Neural cell (in vitro differentiated cells): ENCODE results near the gene CHPF. TPM values are rescaled to one million over a fixed set of nuclear protein-coding genes. Genes with fewer than 3 reads are reported as not detected.

ENCODE experiments used
- H2AFZ ChIP-seq: fragments of 200-600, 300-800 bp; sonication (generic), shearing (Covaris generic); 2 replicates; pipeline ENCODE4 v1.6.0; 2014; ENCODE audit warnings: low read depth, mild to moderate bottlenecking, antibody characterized with exemption, low read length, moderate library complexity
- H3F3A ChIP-seq: fragments of 200-600 bp; shearing (Covaris generic); 2 replicates; pipeline ENCODE4 v1.6.1; 2016; ENCODE audit warnings: mild to moderate bottlenecking, moderate library complexity, mixed read lengths, antibody characterized with exemption, low read length; ENCODE audit not compliant: insufficient read depth, poor library complexity, severe bottlenecking
- H3K27ac ChIP-seq: fragments of 200-600, 300-800 bp; sonication (generic), shearing (Covaris generic); 2 replicates; pipeline ENCODE4 v1.5.1; 2014; ENCODE audit warnings: mild to moderate bottlenecking, low read length, moderate library complexity
- H3K27me3 ChIP-seq: fragments of 300-800, 200-600 bp; sonication (generic), shearing (Covaris generic); 2 replicates; pipeline ENCODE4 v1.6.0; 2014; ENCODE audit warnings: mild to moderate bottlenecking, low read depth, low read length, moderate library complexity; ENCODE audit not compliant: insufficient read depth
- H3K36me3 ChIP-seq: fragments of 300-800, 200-600 bp; sonication (generic), shearing (Covaris generic); 2 replicates; pipeline ENCODE4 v1.5.1; 2014; ENCODE audit warnings: mild to moderate bottlenecking, antibody characterized with exemption, low read length, moderate library complexity; ENCODE audit not compliant: insufficient read depth
- H3K4me2 ChIP-seq: fragments of 300-800, 200-600 bp; sonication (generic), shearing (Covaris generic); 2 replicates; pipeline ENCODE4 v1.6.0; 2014; ENCODE audit warnings: mild to moderate bottlenecking, low read length
- H3K4me3 ChIP-seq: fragments of 300-800, 200-600 bp; sonication (generic), shearing (Covaris generic); 2 replicates; pipeline ENCODE4 v1.5.1; 2014; ENCODE audit warnings: mild to moderate bottlenecking, low read length, moderate library complexity
- H3K79me2 ChIP-seq: fragments of 200-600 bp; shearing (Covaris generic); replicated peaks from 2 replicates; pipeline ENCODE4 v1.6.0; 2014; ENCODE audit warnings: mild to moderate bottlenecking, low read length, moderate library complexity; ENCODE audit not compliant: insufficient read depth
- H3K9ac ChIP-seq: fragments of 300-800, 200-600 bp; sonication (generic), shearing (Covaris generic); 2 replicates; pipeline ENCODE4 v1.6.1; 2016; ENCODE audit warnings: mild to moderate bottlenecking, low read length, mixed read lengths
- H3K9me2 ChIP-seq: fragments of 200-600 bp; shearing (Covaris generic); 2 replicates; pipeline ENCODE4 v1.6.1; 2016; ENCODE audit warnings: mild to moderate bottlenecking, low read length, mixed read lengths; ENCODE audit not compliant: insufficient read depth
- H3K9me3 ChIP-seq: fragments of 200-600, 300-800 bp; sonication (generic), shearing (Covaris generic); 2 replicates; pipeline ENCODE4 v1.6.1; 2016; ENCODE audit warnings: mild to moderate bottlenecking, mixed run types, low read length, moderate library complexity, mixed read lengths
- H4K20me1 ChIP-seq: fragments of 200-600 bp; shearing (Covaris generic); 2 replicates; pipeline ENCODE4 v1.6.1; 2016; ENCODE audit warnings: mild to moderate bottlenecking, mixed run types; ENCODE audit not compliant: insufficient read depth
- EP300 ChIP-seq: fragments of 450-650 bp; conservative IDR thresholded peaks from 2 replicates; pipeline ENCODE4 v1.6.1; 2014; ENCODE audit warnings: antibody characterized with exemption, mild to moderate bottlenecking, moderate library complexity; ENCODE audit not compliant: poor library complexity, severe bottlenecking
- EZH2 ChIP-seq: fragments of 200-600, 300-800 bp; shearing (Covaris generic), sonication (generic); IDR thresholded peaks from 2 replicates; pipeline ENCODE4 v1.6.1; 2014; ENCODE audit warnings: antibody characterized with exemption, low read length, borderline replicate concordance, mild to moderate bottlenecking; ENCODE audit not compliant: insufficient read depth, poor library complexity, severe bottlenecking
- MXI1 ChIP-seq: fragments of 450-650 bp; conservative IDR thresholded peaks from 2 replicates; pipeline ENCODE4 v1.6.1; 2014; ENCODE audit warnings: antibody characterized with exemption, mild to moderate bottlenecking; ENCODE audit not compliant: poor library complexity, severe bottlenecking
- POLR2AphosphoS5 ChIP-seq: IDR thresholded peaks from 2 replicates; pipeline ENCODE4 v1.6.1; 2012
- RAD21 ChIP-seq: fragments of 450-650 bp; conservative IDR thresholded peaks from 2 replicates; pipeline ENCODE4 v1.6.1; 2014; ENCODE audit warnings: antibody characterized with exemption, mild to moderate bottlenecking, moderate library complexity
- SMC3 ChIP-seq: fragments of 450-650 bp; conservative IDR thresholded peaks from 2 replicates; pipeline ENCODE4 v1.6.1; 2014; ENCODE audit warnings: antibody characterized with exemption, mild to moderate bottlenecking, moderate library complexity; ENCODE audit not compliant: poor library complexity
- TAF1 ChIP-seq: IDR thresholded peaks from 2 replicates; pipeline ENCODE4 v1.6.1; 2012; ENCODE audit warnings: low read depth
- polyA plus RNA-seq: library from polyadenylated mRNA; depleted of rRNA; stranded (reverse); fragments of >200 nt; gene quantifications from 2 replicates; pipeline ENCODE4 v1.2.3, GENCODE V29; 2014
- TF ChIP-seq, protein P1 (sequence below): IDR thresholded peaks from 2 replicates; pipeline ENCODE4 v1.6.1; 2012; ENCODE audit warnings: borderline replicate concordance
- TF ChIP-seq, protein P2 (sequence below): fragments of 450-650 bp; IDR thresholded peaks from 2 replicates; pipeline ENCODE4 v1.5.1; 2014; ENCODE audit warnings: antibody characterized with exemption, mild to moderate bottlenecking, moderate library complexity; ENCODE audit not compliant: poor library complexity, severe bottlenecking

Gene CHPF
- polyA plus RNA-seq, 1 donor from 2014 or later = 28.6 TPM

DNA sequence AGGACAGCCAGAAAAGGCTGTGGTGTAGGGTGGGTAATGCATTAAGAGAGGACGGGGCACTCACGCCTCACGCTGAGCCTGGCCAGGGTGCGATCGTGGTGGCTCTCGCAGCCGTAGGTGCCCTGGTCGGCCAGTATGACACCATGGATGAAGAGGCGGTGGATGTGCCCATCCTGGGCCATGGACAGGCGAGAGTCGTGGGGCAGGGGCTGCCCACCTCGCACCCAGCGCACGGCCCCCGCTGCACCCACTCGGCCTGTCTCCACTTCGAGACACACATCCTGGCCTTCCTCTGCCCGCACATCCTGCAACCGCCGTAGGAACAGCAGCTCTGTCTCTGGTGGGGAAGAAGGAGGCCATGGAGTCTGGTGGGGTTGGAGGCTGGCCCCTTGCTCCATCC is 12.3 kb upstream of the CHPF start:
- Histone ChIP-seq H3K9me2 (no peaks in the 10 kb centered on the region), H3K27ac (no peak overlapping the region), H3K79me2 (no peaks in the 10 kb centered on the region), H4K20me1 (no peaks in the 10 kb centered on the region), H3K36me3 (no peaks in the 10 kb centered on the region), H3K4me2 (no peak overlapping the region), H3K9ac (no peak overlapping the region), H3K4me3 (no peak overlapping the region), H2AFZ (no peak overlapping the region), H3K27me3 (peaks cover 3% of the 10 kb centered on the region), H3K9me3 (no peaks in the 10 kb centered on the region), H3F3A (no peaks in the 10 kb centered on the region)
- no peak for TF ChIP-seq MXI1
- TF ChIP-seq SMC3 = no peak
- TF ChIP-seq POLR2AphosphoS5 = no peak
- no peak for TF ChIP-seq TAF1
- TF ChIP-seq RAD21 = no peak
- TF ChIP-seq, protein P1, sequence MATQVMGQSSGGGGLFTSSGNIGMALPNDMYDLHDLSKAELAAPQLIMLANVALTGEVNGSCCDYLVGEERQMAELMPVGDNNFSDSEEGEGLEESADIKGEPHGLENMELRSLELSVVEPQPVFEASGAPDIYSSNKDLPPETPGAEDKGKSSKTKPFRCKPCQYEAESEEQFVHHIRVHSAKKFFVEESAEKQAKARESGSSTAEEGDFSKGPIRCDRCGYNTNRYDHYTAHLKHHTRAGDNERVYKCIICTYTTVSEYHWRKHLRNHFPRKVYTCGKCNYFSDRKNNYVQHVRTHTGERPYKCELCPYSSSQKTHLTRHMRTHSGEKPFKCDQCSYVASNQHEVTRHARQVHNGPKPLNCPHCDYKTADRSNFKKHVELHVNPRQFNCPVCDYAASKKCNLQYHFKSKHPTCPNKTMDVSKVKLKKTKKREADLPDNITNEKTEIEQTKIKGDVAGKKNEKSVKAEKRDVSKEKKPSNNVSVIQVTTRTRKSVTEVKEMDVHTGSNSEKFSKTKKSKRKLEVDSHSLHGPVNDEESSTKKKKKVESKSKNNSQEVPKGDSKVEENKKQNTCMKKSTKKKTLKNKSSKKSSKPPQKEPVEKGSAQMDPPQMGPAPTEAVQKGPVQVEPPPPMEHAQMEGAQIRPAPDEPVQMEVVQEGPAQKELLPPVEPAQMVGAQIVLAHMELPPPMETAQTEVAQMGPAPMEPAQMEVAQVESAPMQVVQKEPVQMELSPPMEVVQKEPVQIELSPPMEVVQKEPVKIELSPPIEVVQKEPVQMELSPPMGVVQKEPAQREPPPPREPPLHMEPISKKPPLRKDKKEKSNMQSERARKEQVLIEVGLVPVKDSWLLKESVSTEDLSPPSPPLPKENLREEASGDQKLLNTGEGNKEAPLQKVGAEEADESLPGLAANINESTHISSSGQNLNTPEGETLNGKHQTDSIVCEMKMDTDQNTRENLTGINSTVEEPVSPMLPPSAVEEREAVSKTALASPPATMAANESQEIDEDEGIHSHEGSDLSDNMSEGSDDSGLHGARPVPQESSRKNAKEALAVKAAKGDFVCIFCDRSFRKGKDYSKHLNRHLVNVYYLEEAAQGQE = no peak
- TF ChIP-seq EZH2 = no peak
- TF ChIP-seq EP300 = no peak

DNA sequence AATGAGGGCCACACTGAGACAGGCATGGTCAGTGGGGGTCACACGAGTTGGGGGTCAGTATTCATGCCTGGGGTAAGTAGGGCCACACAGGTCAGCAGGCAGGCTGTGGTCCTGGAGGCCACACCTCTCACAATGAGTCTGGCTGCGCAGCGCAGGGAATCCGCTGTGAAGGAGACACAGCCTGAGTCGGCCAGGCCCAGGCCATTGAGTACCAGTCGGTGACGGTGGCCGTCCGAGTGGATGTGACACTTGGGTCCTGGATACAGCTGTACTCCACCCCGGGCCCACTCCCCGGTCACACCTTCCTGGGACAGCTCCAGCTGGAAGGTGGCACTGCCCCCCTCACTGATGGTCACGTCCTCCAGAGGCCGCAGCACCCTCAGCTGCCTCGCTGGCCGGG is 10.7 kb upstream of the CHPF start:
- Histone ChIP-seq H4K20me1 (no peaks in the 10 kb centered on the region), H3K27ac (no peak overlapping the region), H3K4me3 (no peak overlapping the region), H3K9ac (no peak overlapping the region), H3K9me2 (no peaks in the 10 kb centered on the region), H3K9me3 (no peaks in the 10 kb centered on the region), H2AFZ (no peak overlapping the region), H3F3A (no peaks in the 10 kb centered on the region), H3K79me2 (no peaks in the 10 kb centered on the region), H3K27me3 (peaks cover 3% of the 10 kb centered on the region), H3K4me2 (no peak overlapping the region), H3K36me3 (no peaks in the 10 kb centered on the region)
- TF ChIP-seq POLR2AphosphoS5 (no peak), TAF1 (no peak), EZH2 (no peak), MXI1 (no peak), RAD21 (no peak), EP300 (no peak), SMC3 (no peak)
- TF ChIP-seq, protein P2, sequence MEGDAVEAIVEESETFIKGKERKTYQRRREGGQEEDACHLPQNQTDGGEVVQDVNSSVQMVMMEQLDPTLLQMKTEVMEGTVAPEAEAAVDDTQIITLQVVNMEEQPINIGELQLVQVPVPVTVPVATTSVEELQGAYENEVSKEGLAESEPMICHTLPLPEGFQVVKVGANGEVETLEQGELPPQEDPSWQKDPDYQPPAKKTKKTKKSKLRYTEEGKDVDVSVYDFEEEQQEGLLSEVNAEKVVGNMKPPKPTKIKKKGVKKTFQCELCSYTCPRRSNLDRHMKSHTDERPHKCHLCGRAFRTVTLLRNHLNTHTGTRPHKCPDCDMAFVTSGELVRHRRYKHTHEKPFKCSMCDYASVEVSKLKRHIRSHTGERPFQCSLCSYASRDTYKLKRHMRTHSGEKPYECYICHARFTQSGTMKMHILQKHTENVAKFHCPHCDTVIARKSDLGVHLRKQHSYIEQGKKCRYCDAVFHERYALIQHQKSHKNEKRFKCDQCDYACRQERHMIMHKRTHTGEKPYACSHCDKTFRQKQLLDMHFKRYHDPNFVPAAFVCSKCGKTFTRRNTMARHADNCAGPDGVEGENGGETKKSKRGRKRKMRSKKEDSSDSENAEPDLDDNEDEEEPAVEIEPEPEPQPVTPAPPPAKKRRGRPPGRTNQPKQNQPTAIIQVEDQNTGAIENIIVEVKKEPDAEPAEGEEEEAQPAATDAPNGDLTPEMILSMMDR = no peak
- TF ChIP-seq, protein P1 = no peak
